ENCODE data around the gene EEF1B2.

- TF ChIP-seq CTCF (IDR thresholded peaks at IDR 0.05 in 8 of 11, conservative IDR thresholded peaks at IDR 0.05 in 3 of 11), result no peak
- TF ChIP-seq POLR2AphosphoS5 (IDR thresholded peaks at IDR 0.05), result no peak
- no peak for TF ChIP-seq POLR2A (IDR thresholded peaks at IDR 0.05)
Measured at GRCh38 chr2:206144383-206144782, 15.3 kb upstream of the EEF1B2 start.
